Dendritic cell treated with granulocyte-macrophage colony-stimulating factor and Interleukin-4, amounts not matched to agents 40 ng/mL and 50 ng/mL, for 4 days (primary cell): ENCODE data around the gene ZNF516.
A peak's percentile ranks its signal among the peaks of the same experiment; 100 is the strongest.

Experiments used
- H3K27ac Mint-ChIP-seq: one replicate; pipeline ENCODE4 v1.8.0; 2022; ENCODE audit warnings: mild to moderate bottlenecking, mixed read lengths
- H3K27me3 Mint-ChIP-seq: one replicate; pipeline ENCODE4 v1.8.0; 2022; ENCODE audit warnings: mild to moderate bottlenecking, mixed read lengths
- H3K36me3 Mint-ChIP-seq: one replicate; pipeline ENCODE4 v1.8.0; 2022; ENCODE audit warnings: low read depth, mixed read lengths
- H3K4me1 Mint-ChIP-seq: one replicate; pipeline ENCODE4 v1.8.0; 2022; ENCODE audit warnings: low read depth, mixed read lengths
- H3K4me3 Mint-ChIP-seq: one replicate; pipeline ENCODE4 v1.8.0; 2022; ENCODE audit warnings: mild to moderate bottlenecking, moderate library complexity, mixed read lengths
- H3K9me3 Mint-ChIP-seq: one replicate; pipeline ENCODE4 v1.8.0; 2022; ENCODE audit warnings: mixed read lengths
- intact Hi-C: fragments of 100-400 bp; cut with micrococcal nuclease; formaldehyde crosslinking; loops from one replicate; pipeline ENCODE4 v1.15.0; 2022

ZNF516 gene

GRCh38 chr18:76465630-76466409, 29.2 kb downstream of the ZNF516 start:
- no peaks in the 10 kb centered on the region for H3K27me3 Mint-ChIP-seq
- no peak overlapping the region for H3K4me3 Mint-ChIP-seq
- peak overlapping the region; percentile 11 for H3K27ac Mint-ChIP-seq
- no peaks in the 10 kb centered on the region for H3K9me3 Mint-ChIP-seq
- intact Hi-C loops: no loop called here
- peaks cover 66% of the 10 kb centered on the region for H3K36me3 Mint-ChIP-seq
- H3K4me1 Mint-ChIP-seq: peaks cover 84% of the 10 kb centered on the region

GRCh38 chr18:76464281-76465259, 30.5 kb downstream of the ZNF516 start:
- Mint-ChIP-seq H3K27ac (no peak overlapping the region), H3K27me3 (no peaks in the 10 kb centered on the region), H3K36me3 (peaks cover 73% of the 10 kb centered on the region), H3K4me1 (peaks cover 85% of the 10 kb centered on the region), H3K4me3 (no peak overlapping the region), H3K9me3 (no peaks in the 10 kb centered on the region)
- intact Hi-C loops: no loop called here

GRCh38 chr18:76463872-76464271, 31.2 kb downstream of the ZNF516 start:
- intact Hi-C loops: no loop called here
- H3K4me3 Mint-ChIP-seq: no peak overlapping the region
- H3K36me3 Mint-ChIP-seq: peaks cover 80% of the 10 kb centered on the region
- no peak overlapping the region for H3K27ac Mint-ChIP-seq
- H3K27me3 Mint-ChIP-seq: no peaks in the 10 kb centered on the region
- H3K4me1 Mint-ChIP-seq: peaks cover 89% of the 10 kb centered on the region
- H3K9me3 Mint-ChIP-seq: no peaks in the 10 kb centered on the region

- intact Hi-C loops: no loop called here
- Mint-ChIP-seq H3K27ac (no peak overlapping the region), H3K4me1 (peaks cover 89% of the 10 kb centered on the region), H3K27me3 (no peaks in the 10 kb centered on the region), H3K9me3 (no peaks in the 10 kb centered on the region), H3K4me3 (no peak overlapping the region), H3K36me3 (peaks cover 86% of the 10 kb centered on the region)
These were observed 31.7 kb downstream of the ZNF516 start for GRCh38 chr18:76463358-76463757.

GRCh38 chr18:76462326-76462694, 32.7 kb downstream of the ZNF516 start:
- no peaks in the 10 kb centered on the region for H3K27me3 Mint-ChIP-seq
- H3K4me3 Mint-ChIP-seq: no peak overlapping the region
- H3K36me3 Mint-ChIP-seq: peaks cover 96% of the 10 kb centered on the region
- H3K27ac Mint-ChIP-seq: peak overlapping the region; percentile 41
- H3K9me3 Mint-ChIP-seq: no peaks in the 10 kb centered on the region
- peaks cover 87% of the 10 kb centered on the region for H3K4me1 Mint-ChIP-seq
- intact Hi-C loops: no loop called here

GRCh38 chr18:76461692-76462325, 33.2 kb downstream of the ZNF516 start:
- H3K4me3 Mint-ChIP-seq: no peak overlapping the region

GRCh38 chr18:76461148-76461547, 33.9 kb downstream of the ZNF516 start:
- intact Hi-C loops: no loop called here
- Mint-ChIP-seq H3K4me1 (peaks cover 84% of the 10 kb centered on the region), H3K27ac (no peak overlapping the region), H3K4me3 (no peak overlapping the region), H3K27me3 (no peaks in the 10 kb centered on the region), H3K36me3 (peaks cover 100% of the 10 kb centered on the region), H3K9me3 (no peaks in the 10 kb centered on the region)

More at GRCh38 chr18:76461692-76462325, 33.2 kb downstream of the ZNF516 start:
- Mint-ChIP-seq H3K4me1 (peaks cover 86% of the 10 kb centered on the region), H3K9me3 (no peaks in the 10 kb centered on the region), H3K27me3 (no peaks in the 10 kb centered on the region), H3K36me3 (peaks cover 100% of the 10 kb centered on the region), H3K27ac (peak overlapping the region; percentile 41)
- intact Hi-C loops: no loop called here

- Mint-ChIP-seq H3K27ac (peak overlapping the region; percentile 39), H3K4me1 (peaks cover 84% of the 10 kb centered on the region), H3K36me3 (peaks cover 100% of the 10 kb centered on the region), H3K4me3 (no peak overlapping the region), H3K27me3 (no peaks in the 10 kb centered on the region), H3K9me3 (no peaks in the 10 kb centered on the region)
- intact Hi-C loops: no loop called here
These were observed 34.6 kb downstream of the ZNF516 start for GRCh38 chr18:76460482-76460881.

- H3K4me1 Mint-ChIP-seq: peaks cover 84% of the 10 kb centered on the region
- peaks cover 100% of the 10 kb centered on the region for H3K36me3 Mint-ChIP-seq
- H3K27me3 Mint-ChIP-seq: no peaks in the 10 kb centered on the region
- no peaks in the 10 kb centered on the region for H3K9me3 Mint-ChIP-seq
- H3K27ac Mint-ChIP-seq: peak overlapping the region; percentile 39
- intact Hi-C loops: no loop called here
- H3K4me3 Mint-ChIP-seq: no peak overlapping the region
These were observed 35.2 kb downstream of the ZNF516 start for GRCh38 chr18:76459687-76460350.

GRCh38 chr18:76459312-76459686, 35.7 kb downstream of the ZNF516 start:
- Mint-ChIP-seq H3K4me3 (no peak overlapping the region), H3K9me3 (no peaks in the 10 kb centered on the region), H3K27ac (no peak overlapping the region), H3K27me3 (no peaks in the 10 kb centered on the region), H3K4me1 (peaks cover 82% of the 10 kb centered on the region), H3K36me3 (peaks cover 97% of the 10 kb centered on the region)
- intact Hi-C loops: no loop called here

- Mint-ChIP-seq H3K9me3 (no peaks in the 10 kb centered on the region), H3K27ac (no peak overlapping the region)
These were observed 36.3 kb downstream of the ZNF516 start for GRCh38 chr18:76458522-76459311.

GRCh38 chr18:76457957-76458356, 37.1 kb downstream of the ZNF516 start:
- no peaks in the 10 kb centered on the region for H3K9me3 Mint-ChIP-seq
- no peak overlapping the region for H3K27ac Mint-ChIP-seq
- no peaks in the 10 kb centered on the region for H3K27me3 Mint-ChIP-seq
- intact Hi-C loops: no loop called here
- H3K4me1 Mint-ChIP-seq: peaks cover 84% of the 10 kb centered on the region
- H3K4me3 Mint-ChIP-seq: no peak overlapping the region
- peaks cover 90% of the 10 kb centered on the region for H3K36me3 Mint-ChIP-seq

More at GRCh38 chr18:76458522-76459311, 36.3 kb downstream of the ZNF516 start:
- Mint-ChIP-seq H3K4me3 (no peak overlapping the region), H3K27me3 (no peaks in the 10 kb centered on the region), H3K4me1 (peaks cover 82% of the 10 kb centered on the region), H3K36me3 (peaks cover 97% of the 10 kb centered on the region)
- intact Hi-C loops: no loop called here

- H3K9me3 Mint-ChIP-seq: no peaks in the 10 kb centered on the region
- no peaks in the 10 kb centered on the region for H3K27me3 Mint-ChIP-seq
- peaks cover 85% of the 10 kb centered on the region for H3K36me3 Mint-ChIP-seq
- intact Hi-C loops: no loop called here
- H3K4me1 Mint-ChIP-seq: peaks cover 89% of the 10 kb centered on the region
- H3K4me3 Mint-ChIP-seq: no peak overlapping the region
- H3K27ac Mint-ChIP-seq: no peak overlapping the region
These were observed 37.6 kb downstream of the ZNF516 start for GRCh38 chr18:76457475-76457874.
